ENCODE results near the gene STIM2. TPM values are rescaled to one million over a fixed set of nuclear protein-coding genes. Genes with fewer than 3 reads are reported as not detected.

The STIM2 gene
- total and polyA plus RNA-seq, 2 donors (not counting 1 experiment from before 2014, with no cell fraction given) = 48.6 to 96.0 TPM

- Histone ChIP-seq H3K9me3 (ENCODE audit: control extremely low read depth in 1 of 3, control insufficient read depth in 2 of 3, insufficient read depth in 1 of 3, low read length in 2 of 3) (no peaks in the 10 kb centered on the region), H3K27me3 (replicated peaks in 1 of 4; ENCODE audit: control extremely low read depth in 1 of 4, control insufficient read depth in 3 of 4, insufficient read depth in 4 of 4, low read length in 3 of 4) (no peaks in the 10 kb centered on the region), H3K79me2 (ENCODE audit: control insufficient read depth, insufficient read depth, low read length) (peaks cover 100% of the 10 kb centered on the region), H2AFZ (ENCODE audit: insufficient read depth, low read depth, low read length, poor library complexity, severe bottlenecking) (no peak overlapping the region), H3K36me3 (replicated peaks in 1 of 2; ENCODE audit: control extremely low read depth in 1 of 2, control insufficient read depth in 1 of 2, extremely low read depth in 1 of 2, insufficient read depth in 2 of 2, low read length in 1 of 2) (no peaks in the 10 kb centered on the region), H4K20me1 (ENCODE audit: control insufficient read depth, insufficient read depth, low read length, poor library complexity, severe bottlenecking) (peaks cover 59% of the 10 kb centered on the region), H3K4me1 (ENCODE audit: control insufficient read depth in 2 of 2, insufficient read depth in 2 of 2, low read length in 2 of 2) (peaks cover 32 to 75% of the 10 kb centered on the region in 2 donors), H3K27ac (ENCODE audit: low read length in 2 of 2) (no peak overlapping the region), H3K4me3 (ENCODE audit: control extremely low read depth in 1 of 5, extremely low read depth in 1 of 5, insufficient read depth in 1 of 5, low read depth in 2 of 5, low read length in 4 of 5) (no peak overlapping the region), H3K9ac (ENCODE audit: low read length) (no peak overlapping the region), H3K4me2 (replicated peaks; ENCODE audit: low read depth, low read length, poor library complexity, severe bottlenecking) (peak overlapping the region; percentile 15)
- Mint-ChIP-seq H3K27ac (peak overlapping the region; percentile 16), H3K4me3 (peak overlapping the region; percentile 33), H3K4me1 (peaks cover 71% of the 10 kb centered on the region), H3K9me3 (ENCODE audit: insufficient read depth) (no peaks in the 10 kb centered on the region), H3K27me3 (no peaks in the 10 kb centered on the region)
- WGBS (ENCODE audit: insufficient coverage) = no CpG with 5 or more reads among the region's 2 CpGs
- ATAC-seq (ENCODE audit: low read depth) = no peak
- ChIA-PET POLR2A (no interaction called here), CTCF (interaction anchor here (0.7 to 2.1 kb wide), 7 partner anchors 14 to 143 kb away, joined by 3 to 9 read pairs (median 3); no protein-coding TSS in a partner anchor)
- intact Hi-C loops (cut with micrococcal nuclease) = no loop called here
- TF ChIP-seq, protein P1, sequence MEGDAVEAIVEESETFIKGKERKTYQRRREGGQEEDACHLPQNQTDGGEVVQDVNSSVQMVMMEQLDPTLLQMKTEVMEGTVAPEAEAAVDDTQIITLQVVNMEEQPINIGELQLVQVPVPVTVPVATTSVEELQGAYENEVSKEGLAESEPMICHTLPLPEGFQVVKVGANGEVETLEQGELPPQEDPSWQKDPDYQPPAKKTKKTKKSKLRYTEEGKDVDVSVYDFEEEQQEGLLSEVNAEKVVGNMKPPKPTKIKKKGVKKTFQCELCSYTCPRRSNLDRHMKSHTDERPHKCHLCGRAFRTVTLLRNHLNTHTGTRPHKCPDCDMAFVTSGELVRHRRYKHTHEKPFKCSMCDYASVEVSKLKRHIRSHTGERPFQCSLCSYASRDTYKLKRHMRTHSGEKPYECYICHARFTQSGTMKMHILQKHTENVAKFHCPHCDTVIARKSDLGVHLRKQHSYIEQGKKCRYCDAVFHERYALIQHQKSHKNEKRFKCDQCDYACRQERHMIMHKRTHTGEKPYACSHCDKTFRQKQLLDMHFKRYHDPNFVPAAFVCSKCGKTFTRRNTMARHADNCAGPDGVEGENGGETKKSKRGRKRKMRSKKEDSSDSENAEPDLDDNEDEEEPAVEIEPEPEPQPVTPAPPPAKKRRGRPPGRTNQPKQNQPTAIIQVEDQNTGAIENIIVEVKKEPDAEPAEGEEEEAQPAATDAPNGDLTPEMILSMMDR (IDR thresholded peaks at IDR 0.05) = no peak
- TF ChIP-seq EZH2 (IDR thresholded peaks at IDR 0.05; ENCODE audit: borderline replicate concordance, insufficient read depth, low read depth, low read length, poor library complexity, severe bottlenecking) = no peak
- DNase-seq = no peak
These were observed 6.1 kb downstream of the STIM2 start for GRCh38 chr4:26866781-26867180.

GRCh38 chr4:26867914-26868684 is 7.5 kb downstream of the STIM2 start:
- Histone ChIP-seq H3K27me3 (replicated peaks in 1 of 4; ENCODE audit: control extremely low read depth in 1 of 4, control insufficient read depth in 3 of 4, insufficient read depth in 4 of 4, low read length in 3 of 4) (no peaks in the 10 kb centered on the region), H4K20me1 (ENCODE audit: control insufficient read depth, insufficient read depth, low read length, poor library complexity, severe bottlenecking) (peaks cover 62% of the 10 kb centered on the region), H3K4me3 (ENCODE audit: control extremely low read depth in 1 of 5, extremely low read depth in 1 of 5, insufficient read depth in 1 of 5, low read depth in 2 of 5, low read length in 4 of 5) (no peak overlapping the region), H3K9ac (ENCODE audit: low read length) (peak overlapping the region; percentile 31), H3K4me1 (ENCODE audit: control insufficient read depth in 2 of 2, insufficient read depth in 2 of 2, low read length in 2 of 2) (peaks cover 38 to 73% of the 10 kb centered on the region in 2 donors), H3K79me2 (ENCODE audit: control insufficient read depth, insufficient read depth, low read length) (peaks cover 100% of the 10 kb centered on the region), H3K27ac (ENCODE audit: low read length in 2 of 2) (peak overlapping the region; percentile 19 to 20), H2AFZ (ENCODE audit: insufficient read depth, low read depth, low read length, poor library complexity, severe bottlenecking) (no peak overlapping the region), H3K9me3 (ENCODE audit: control extremely low read depth in 1 of 3, control insufficient read depth in 2 of 3, insufficient read depth in 1 of 3, low read length in 2 of 3) (no peaks in the 10 kb centered on the region), H3K4me2 (replicated peaks; ENCODE audit: low read depth, low read length, poor library complexity, severe bottlenecking) (peak overlapping the region; percentile 58), H3K36me3 (replicated peaks in 1 of 2; ENCODE audit: control extremely low read depth in 1 of 2, control insufficient read depth in 1 of 2, extremely low read depth in 1 of 2, insufficient read depth in 2 of 2, low read length in 1 of 2) (no peaks in the 10 kb centered on the region)
- peaks cover 74% of the 10 kb centered on the region for H3K4me1 Mint-ChIP-seq
- DNase-seq (no peak), ATAC-seq (ENCODE audit: low read depth) (no peak)
- H3K27ac Mint-ChIP-seq = peak overlapping the region; percentile 68
- WGBS (ENCODE audit: insufficient coverage) = no CpG with 5 or more reads among the region's 3 CpGs
- no peaks in the 10 kb centered on the region for H3K9me3 Mint-ChIP-seq (ENCODE audit: insufficient read depth)
- no peak for TF ChIP-seq EZH2 (IDR thresholded peaks at IDR 0.05; ENCODE audit: borderline replicate concordance, insufficient read depth, low read depth, low read length, poor library complexity, severe bottlenecking)
- TF ChIP-seq, protein P1 (IDR thresholded peaks at IDR 0.05) = no peak
- H3K27me3 Mint-ChIP-seq = no peaks in the 10 kb centered on the region
- ChIA-PET POLR2A (no interaction called here), CTCF (interaction anchor here (0.9 to 1.3 kb wide), 3 partner anchors 18 to 142 kb away, joined by 3 read pairs; no protein-coding TSS in a partner anchor)
- H3K4me3 Mint-ChIP-seq = peak overlapping the region; percentile 56
- intact Hi-C loops (cut with micrococcal nuclease) = no loop called here

Measured in B cell (primary cell).